ENCODE measurements around the gene SGCD. TPM values are rescaled to one million over a fixed set of nuclear protein-coding genes. Genes with fewer than 3 reads are reported as not detected.

Gene SGCD
- total and polyA plus RNA-seq, 2 of the 4 experiments (the other 2 are of a cell fraction) = 5.8 to 10.6 TPM

GRCh38 chr5:156527611-156528010, 200.6 kb downstream of the SGCD start:
- H3K4me1 ChIP-seq (ENCODE audit: control insufficient read depth, insufficient read depth, low read length) = peaks cover 9% of the 10 kb centered on the region
- ATAC-seq (ENCODE audit: low read depth) (no peak), DNase-seq (no peak)
- no peaks in the 10 kb centered on the region for H3K9me3 ChIP-seq (ENCODE audit: control insufficient read depth, insufficient read depth, low read length)
- no peaks in the 10 kb centered on the region for H4K20me1 ChIP-seq (ENCODE audit: insufficient read depth, low read length)
- no peak overlapping the region for H2BK20ac ChIP-seq (ENCODE audit: low read depth, low read length)
- H3K4me2 ChIP-seq (ENCODE audit: low read depth, low read length) = no peak overlapping the region
- no peak overlapping the region for H2AK9ac ChIP-seq (replicated peaks; ENCODE audit: low read depth, low read length, poor library complexity)
- H4K91ac ChIP-seq (ENCODE audit: insufficient read depth, low read depth, low read length) = no peak overlapping the region
- in situ Hi-C loops (cut with MboI; ENCODE audit: low sequenced_read_pairs) (no loop called here), dilution Hi-C loops (cut with HindIII; ENCODE audit: low sequenced_read_pairs, unreplicated experiment) (no loop called here), intact Hi-C loops (cut with micrococcal nuclease) (no loop called here)
- H3K18ac ChIP-seq (ENCODE audit: low read depth, low read length) = peak overlapping the region; percentile 93; the same call in 1 of the 2 replicates
- H3K4ac ChIP-seq (ENCODE audit: low read depth, low read length) = no peak overlapping the region
- no peak overlapping the region for H2BK15ac ChIP-seq (ENCODE audit: low read depth, low read length)
- WGBS, 2 experiments (ENCODE audit: extremely low coverage in 2 of 2, insufficient read length in 1 of 2) = 57% methylated on average over 1 of the region's 2 CpGs; no CpG with 5 or more reads in 1 of the 2 experiments
- no peak overlapping the region for H3K4me3 ChIP-seq (ENCODE audit: insufficient read depth, low read depth, low read length)
- 0 out of 4 replicates have a peak, but pooled peaks cover 0 to 2% of the 10 kb centered on the region in 2 experiments for H3K79me1 ChIP-seq (ENCODE audit: low read depth in 1 of 2, low read length in 2 of 2)
- no peak overlapping the region for H2BK5ac ChIP-seq (ENCODE audit: low read depth, low read length, poor library complexity, severe bottlenecking)
- H2AFZ ChIP-seq (replicated peaks; ENCODE audit: low read length, poor library complexity) = no peak overlapping the region
- ChIA-PET CTCF (interaction anchor here (0.6 kb wide), 2 partner anchors 40 to 515 kb away, joined by 3 to 5 read pairs; no protein-coding TSS in a partner anchor), POLR2A (ENCODE audit: unreplicated experiment) (no interaction called here)
- H2AK5ac ChIP-seq (ENCODE audit: low read depth, low read length) = no peak overlapping the region
- H3K14ac ChIP-seq (replicated peaks; ENCODE audit: low read depth, low read length) = no peak overlapping the region
- H4K5ac ChIP-seq (ENCODE audit: low read depth, low read length) = peak overlapping the region; percentile 67; the same call in 1 of the 2 replicates
- no peak overlapping the region for H3K23ac ChIP-seq (ENCODE audit: low read depth, low read length)
- H3K27me3 ChIP-seq (ENCODE audit: control insufficient read depth, insufficient read depth, low read length) = no peaks in the 10 kb centered on the region
- peaks cover 2% of the 10 kb centered on the region; the same call in 1 of the 2 replicates for H3K36me3 ChIP-seq (ENCODE audit: control insufficient read depth, insufficient read depth, low read length)
- H3K56ac ChIP-seq (ENCODE audit: extremely low read depth, insufficient read depth, low read length) = no peak overlapping the region
- TF ChIP-seq ELK1 (IDR thresholded peaks at IDR 0.05; ENCODE audit: borderline replicate concordance, low read depth, low read length) = no peak
- TF ChIP-seq CEBPB (IDR thresholded peaks at IDR 0.05; ENCODE audit: low read depth, low read length) = no peak
- no peak for TF ChIP-seq USF2 (IDR thresholded peaks at IDR 0.05; ENCODE audit: low read depth, low read length)
- TF ChIP-seq RFX5 (IDR thresholded peaks at IDR 0.05; ENCODE audit: low read depth, low read length) = no peak
- TF ChIP-seq MXI1 (IDR thresholded peaks at IDR 0.05; ENCODE audit: borderline replicate concordance, low read depth, low read length) = no peak
- TF ChIP-seq SMC3 (IDR thresholded peaks at IDR 0.05; ENCODE audit: low read depth, low read length) = no peak
- TF ChIP-seq FOS (IDR thresholded peaks at IDR 0.05; ENCODE audit: low read depth, low read length) = no peak
- TF ChIP-seq NFE2L2 (IDR thresholded peaks at IDR 0.05; ENCODE audit: low read depth, low read length) = no peak
- no peak for TF ChIP-seq MAZ (IDR thresholded peaks at IDR 0.05; ENCODE audit: borderline replicate concordance, low read depth, low read length)
- no peak overlapping the region; a peak in 1 of 4 replicates for H4K8ac ChIP-seq (ENCODE audit: low read depth in 2 of 2, low read length in 2 of 2)
- no peak overlapping the region for H3K9ac ChIP-seq (ENCODE audit: low read depth, low read length)
- H3K27ac ChIP-seq (ENCODE audit: insufficient read depth, low read length) = peak overlapping the region; percentile 94; the same call in 1 of the 2 replicates
- no TSS peak for BruUV-seq (replicated peaks)
- no peaks in the 10 kb centered on the region for H3K9me1 ChIP-seq (ENCODE audit: insufficient read depth, low read length)
- no peak overlapping the region; the same call in 1 of the 2 replicates for H2BK120ac ChIP-seq (ENCODE audit: low read depth, low read length)

Data from IMR-90 (cell line).